Fibroblast of skin of right quadriceps (primary cell): ENCODE data around the gene PTGDR2.

Experiments used
- DNase-seq: peaks from one replicate; pipeline ENCODE4 v3.0.0-alpha.2; 2013

Gene PTGDR2

DNA sequence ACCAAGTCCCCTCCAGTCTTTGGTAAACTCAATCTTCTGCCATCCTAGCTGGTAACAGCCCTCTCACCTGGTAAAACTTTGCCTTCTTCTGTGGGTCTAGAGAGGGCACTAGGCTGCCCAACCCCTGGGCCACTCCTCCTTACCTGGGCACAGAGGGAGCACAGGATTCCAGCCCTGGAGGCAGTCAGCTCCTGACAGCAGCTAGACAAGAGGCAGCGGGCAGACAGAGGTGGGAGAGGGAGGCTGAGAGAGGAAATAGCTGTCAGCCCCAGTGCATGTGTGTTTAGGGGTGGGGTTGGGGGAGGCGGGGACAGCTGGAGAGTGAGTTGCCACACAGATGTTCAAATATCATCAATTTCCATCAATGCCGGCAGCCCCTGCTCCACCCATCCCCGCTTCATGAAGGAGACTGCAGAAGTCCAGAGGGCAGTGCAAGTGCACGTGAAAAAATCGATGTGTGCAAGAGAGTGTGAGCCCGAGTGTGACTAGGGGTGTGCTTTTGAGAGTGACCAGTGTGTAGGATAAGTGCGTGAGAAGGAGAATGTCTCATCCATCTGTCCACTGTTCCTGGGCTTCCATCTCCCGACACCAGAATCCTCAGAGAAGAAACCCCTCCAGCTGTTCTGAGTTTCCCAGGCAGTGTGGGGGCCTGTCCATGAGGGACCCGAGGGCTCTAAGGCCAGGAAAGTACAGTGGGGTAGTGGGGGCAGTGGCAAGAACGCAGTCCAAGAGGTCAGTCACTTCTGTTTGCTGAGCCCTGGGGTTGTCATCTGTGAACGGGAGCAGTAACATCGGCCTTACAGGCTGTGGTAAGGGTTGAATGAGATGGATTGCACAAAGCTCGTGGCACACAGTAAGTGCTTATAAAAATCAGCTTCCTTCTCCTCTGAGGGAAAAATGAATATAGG lies at the start of gene PTGDR2:
Gene PTGDR2, minus strand, starts transcription at position 225 of the 908 bp plus-strand sequence. CDS start 2,228 bp downstream, outside the sequence.
- DNase-seq: no peak

GRCh38 chr11:60905047-60905446 lies 49.3 kb upstream of the PTGDR2 start:
- DNase-seq: no peak

DNA sequence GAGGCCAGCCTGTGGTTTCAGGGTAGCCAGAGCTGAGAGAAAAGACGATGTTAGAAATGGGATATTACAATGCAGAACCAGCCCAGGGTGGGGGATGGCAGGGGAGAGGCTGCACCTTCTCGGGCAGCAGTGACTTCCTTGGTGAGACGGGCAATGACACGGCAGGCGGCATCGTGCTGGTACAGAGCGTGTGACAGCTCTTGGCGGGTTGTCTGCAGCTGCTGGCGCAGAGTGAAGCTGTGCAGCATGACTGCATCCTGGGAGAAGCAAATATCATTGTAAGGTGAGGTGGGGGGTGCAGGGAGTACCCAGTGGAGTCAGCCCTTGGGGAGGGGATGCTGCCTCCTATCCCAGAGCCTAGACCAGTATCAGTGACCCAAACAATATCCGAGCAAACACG lies 46.9 kb upstream of the PTGDR2 start:
- no peak for DNase-seq

DNA sequence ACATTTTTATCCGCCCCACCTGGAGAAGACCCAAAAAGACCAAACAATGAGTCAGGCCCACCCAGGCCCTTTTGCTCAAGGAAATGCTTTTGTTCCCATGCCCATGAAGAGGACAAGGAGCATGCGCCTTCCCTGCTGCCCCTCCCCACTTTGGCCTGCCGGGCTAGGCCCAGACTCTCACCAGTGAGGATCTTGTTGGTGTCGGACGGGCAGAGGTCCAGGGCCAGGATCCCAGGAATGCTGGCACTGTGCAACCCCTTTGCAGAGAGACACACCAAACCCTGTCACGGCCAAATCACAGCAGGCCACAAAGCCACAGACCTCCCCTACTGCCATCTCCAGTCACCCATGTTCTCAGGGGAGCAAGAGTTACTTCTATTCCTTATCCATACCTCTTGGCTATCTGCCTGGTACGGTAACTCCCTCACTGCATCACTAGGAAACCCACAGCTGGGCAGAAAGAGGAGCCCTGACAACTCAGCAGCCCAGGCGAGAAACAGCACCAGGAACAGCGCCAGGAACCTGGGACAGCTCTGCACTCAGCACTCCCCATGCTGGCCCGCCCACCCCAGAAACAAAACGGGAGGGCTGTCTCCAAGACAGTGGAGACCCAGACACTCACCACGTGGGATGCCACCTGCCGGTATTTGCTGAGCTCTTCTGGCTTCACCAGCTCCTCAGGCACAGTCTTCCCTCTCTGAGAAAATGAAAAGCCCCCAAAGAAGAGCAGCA lies 45.1 kb upstream of the PTGDR2 start:
- no peak for DNase-seq

- no peak for DNase-seq
Observed at GRCh38 chr11:60899977-60900376, 44.2 kb upstream of the PTGDR2 start.

GRCh38 chr11:60899046-60899936 lies 43.5 kb upstream of the PTGDR2 start:
- DNase-seq: peak; percentile 53

GRCh38 chr11:60897496-60897895 lies 41.7 kb upstream of the PTGDR2 start:
- DNase-seq: no peak

GRCh38 chr11:60895687-60896086 lies 39.9 kb upstream of the PTGDR2 start:
- no peak for DNase-seq

GRCh38 chr11:60891103-60891741 lies 35.5 kb upstream of the PTGDR2 start:
- no peak for DNase-seq

- DNase-seq: no peak
Observed at GRCh38 chr11:60890696-60891095, 34.9 kb upstream of the PTGDR2 start.

GRCh38 chr11:60889869-60890311 lies 34.1 kb upstream of the PTGDR2 start:
- DNase-seq: no peak

DNA sequence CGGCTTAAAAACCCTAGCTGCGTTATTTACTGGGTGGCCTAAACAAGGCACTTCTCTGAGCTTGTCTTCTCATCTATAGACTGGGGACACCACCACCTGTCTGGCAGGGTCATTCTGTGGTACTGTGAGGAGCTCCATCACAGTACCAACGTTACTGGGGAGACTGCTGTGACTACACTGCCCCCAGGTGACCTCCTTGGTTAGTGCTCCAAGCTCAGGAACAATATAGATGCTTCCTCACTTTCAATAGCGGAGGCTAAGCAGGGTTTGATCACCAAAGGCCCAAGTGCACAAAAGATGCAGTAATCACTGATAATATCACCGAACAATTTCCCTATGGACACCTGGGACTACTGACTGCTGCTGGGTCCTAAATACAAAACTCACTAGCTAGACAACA lies 31.8 kb upstream of the PTGDR2 start:
- peak; percentile 35 for DNase-seq

DNA sequence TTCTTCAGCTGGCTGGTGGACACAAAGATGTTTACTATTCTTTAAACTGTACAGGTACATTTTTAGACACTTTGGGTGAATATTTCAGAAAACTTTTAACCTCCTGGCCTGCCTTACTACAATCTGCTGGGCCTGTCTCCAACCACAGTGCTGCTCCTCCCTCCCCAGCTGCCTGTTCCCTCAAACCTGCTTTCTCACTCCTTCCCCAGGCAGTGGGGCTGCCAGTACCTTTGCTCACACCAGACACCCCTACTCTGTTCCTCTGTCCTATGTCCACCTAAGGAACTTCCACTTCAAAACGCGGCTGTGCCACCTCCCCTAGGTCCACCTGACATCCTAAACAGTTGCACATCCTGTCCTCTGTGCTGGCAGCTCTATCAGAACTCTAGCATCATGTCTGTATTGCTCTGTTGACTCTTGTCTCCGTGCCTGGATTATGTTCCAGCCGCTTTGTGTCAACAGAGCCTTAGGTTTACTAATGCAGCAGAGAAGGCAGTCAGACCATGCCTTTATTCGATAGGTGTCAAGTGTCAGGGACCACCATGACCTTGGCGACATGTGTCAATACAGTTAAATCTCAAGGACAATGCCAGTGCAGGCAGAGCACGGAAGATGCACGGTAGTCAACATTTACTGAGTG lies 25.0 kb upstream of the PTGDR2 start:
- no peak for DNase-seq

DNA sequence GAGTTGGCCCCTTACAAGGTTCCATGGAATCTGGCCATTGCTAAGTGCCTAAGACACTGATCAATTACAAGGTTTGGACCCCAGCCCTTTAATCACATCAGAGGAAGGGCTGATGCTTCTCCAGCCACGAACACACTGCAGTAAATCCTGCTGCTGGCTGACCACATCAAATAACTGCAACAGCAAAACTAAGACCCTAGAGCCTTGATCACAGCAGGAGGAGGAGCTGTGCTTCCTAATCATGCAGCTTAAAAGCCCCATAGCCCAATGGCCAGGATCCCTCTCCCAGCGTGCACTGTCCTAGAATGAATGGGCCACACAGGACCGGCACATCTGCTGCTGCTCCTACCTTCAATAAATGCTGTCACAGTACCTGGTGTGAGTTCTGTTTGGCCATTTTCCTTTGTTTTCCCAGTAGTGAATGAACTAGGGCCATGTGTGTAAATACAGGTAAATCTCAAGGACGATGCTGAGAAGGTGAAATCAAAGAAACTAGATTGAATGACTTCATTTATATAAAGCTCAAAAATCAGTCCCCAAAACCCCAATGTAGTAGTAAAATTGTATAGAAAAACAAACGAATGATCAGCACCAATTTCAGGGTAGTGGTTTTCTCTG lies 24.3 kb upstream of the PTGDR2 start:
- DNase-seq: no peak

GRCh38 chr11:60879104-60879503 lies 23.4 kb upstream of the PTGDR2 start:
- no peak for DNase-seq

GRCh38 chr11:60878245-60879101 lies 22.7 kb upstream of the PTGDR2 start:
- DNase-seq: no peak

GRCh38 chr11:60876168-60876485 lies 20.4 kb upstream of the PTGDR2 start:
- no peak for DNase-seq

GRCh38 chr11:60875366-60876167 lies 19.8 kb upstream of the PTGDR2 start:
- DNase-seq: no peak
